ENCODE results near the gene KCNJ12. TPM values are rescaled to one million over a fixed set of nuclear protein-coding genes. Genes with fewer than 3 reads are reported as not detected.
A peak's percentile ranks its signal among the peaks of the same experiment; 100 is the strongest.

KCNJ12 gene
- total RNA-seq, 1 experiment from 2014 or later: 2.3 TPM

GRCh38 chr17:21378553-21378952 lies 2.4 kb downstream of the KCNJ12 start:
- ChIA-PET CTCF (interaction anchor here (0.8 to 1.9 kb wide), 10 partner anchors 11 to 385 kb away, joined by 3 to 18 read pairs (median 4); no protein-coding TSS in a partner anchor), POLR2A (no interaction called here)
- Mint-ChIP-seq H3K9me3 (no peaks in the 10 kb centered on the region), H3K27me3 (ENCODE audit: low read depth) (peaks cover 40% of the 10 kb centered on the region), H3K36me3 (no peaks in the 10 kb centered on the region), H3K4me1 (peaks cover 6% of the 10 kb centered on the region; the same call in 1 of the 2 replicates), H3K4me3 (peak overlapping the region; percentile 76), H3K27ac (no peak overlapping the region)
- no peak for TF ChIP-seq ZNF317 (CRISPR knock-in tag; IDR thresholded peaks at IDR 0.05; ENCODE audit: borderline replicate concordance, low read depth)
- TF ChIP-seq SOX15 (CRISPR knock-in tag; IDR thresholded peaks at IDR 0.05): no peak
- no peak for TF ChIP-seq PREB (CRISPR knock-in tag; IDR thresholded peaks at IDR 0.05; ENCODE audit: borderline replicate concordance)
- TF ChIP-seq GABPB1 (CRISPR knock-in tag; IDR thresholded peaks at IDR 0.05): no peak
- TF ChIP-seq SMAD3 (CRISPR knock-in tag; IDR thresholded peaks at IDR 0.05; ENCODE audit: borderline replicate concordance): no peak
- no peak for TF ChIP-seq RORB (CRISPR knock-in tag; IDR thresholded peaks at IDR 0.05)
- no peak for TF ChIP-seq ZNF512 (CRISPR knock-in tag; IDR thresholded peaks at IDR 0.05; ENCODE audit: borderline replicate concordance)
- no peak for TF ChIP-seq ZNF281 (CRISPR knock-in tag; IDR thresholded peaks at IDR 0.05)
- TF ChIP-seq PRDM15 (CRISPR knock-in tag; IDR thresholded peaks at IDR 0.05): no peak
- no peak for TF ChIP-seq FOXP4 (CRISPR knock-in tag; IDR thresholded peaks at IDR 0.05)
- TF ChIP-seq ZNF671 (CRISPR knock-in tag; IDR thresholded peaks at IDR 0.05): no peak
- TF ChIP-seq IRF1 (CRISPR knock-in tag; IDR thresholded peaks at IDR 0.05): no peak
- TF ChIP-seq E2F5 (CRISPR knock-in tag; IDR thresholded peaks at IDR 0.05): no peak
- TF ChIP-seq NFE2L1 (CRISPR knock-in tag; IDR thresholded peaks at IDR 0.05): no peak
- TF ChIP-seq ESRRA (CRISPR knock-in tag; IDR thresholded peaks at IDR 0.05; ENCODE audit: borderline replicate concordance): no peak
- no peak for TF ChIP-seq ERG (CRISPR knock-in tag; IDR thresholded peaks at IDR 0.05)
- peak; percentile 54 for DNase-seq (ENCODE audit: low spot score)
- peak; percentile 33 for ATAC-seq
